ENCODE measurements around the gene ZNF385B. TPM values are rescaled to one million over a fixed set of nuclear protein-coding genes. Genes with fewer than 3 reads are reported as not detected.

ZNF385B gene
- total and polyA plus RNA-seq, 10 of the 15 experiments (the other 5 are each of a cell fraction or from before 2014, with no cell fraction given) = not detected

DNA sequence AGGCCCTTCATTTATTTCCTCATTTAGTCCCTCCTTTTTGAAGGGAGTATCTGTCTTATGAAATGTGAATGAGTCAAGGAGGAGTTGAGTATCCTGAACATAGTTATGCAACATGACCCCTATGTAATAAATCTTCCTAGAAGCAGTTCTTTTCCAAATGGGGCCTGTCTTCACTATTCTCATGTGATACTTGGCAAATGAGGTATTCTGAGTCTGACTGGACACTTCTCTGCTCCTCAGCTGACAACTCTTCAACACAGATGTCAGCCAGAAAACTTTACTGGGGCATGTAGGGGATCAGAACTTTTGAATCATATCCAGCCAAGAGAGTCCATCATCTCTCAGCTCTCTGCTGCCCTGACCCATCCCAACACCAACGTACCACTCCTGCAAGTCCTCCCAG, 291.6 kb downstream of the ZNF385B start (continued):
- TF ChIP-seq SRF (IDR thresholded peaks at IDR 0.05; ENCODE audit: low read depth in 2 of 2, low read length in 2 of 2) = no peak
- no peak for TF ChIP-seq NR2C1 (IDR thresholded peaks at IDR 0.05)
- no peak for TF ChIP-seq RCOR1 (conservative IDR thresholded peaks at IDR 0.05; ENCODE audit: low read depth, low read length)
- no peak for TF ChIP-seq EZH2 (IDR thresholded peaks at IDR 0.05; ENCODE audit: borderline replicate concordance, control insufficient read depth, low read depth, low read length)
- TF ChIP-seq IRF4 (IDR thresholded peaks at IDR 0.05; ENCODE audit: low read depth, low read length) = no peak
- TF ChIP-seq ASH2L (IDR thresholded peaks at IDR 0.05; ENCODE audit: borderline replicate concordance, low read depth) = no peak
- no peak for TF ChIP-seq STAT3 (IDR thresholded peaks at IDR 0.05; ENCODE audit: low read depth, low read length)
- TF ChIP-seq STAT1 (conservative IDR thresholded peaks at IDR 0.05) = no peak
- TF ChIP-seq MTA3 (IDR thresholded peaks at IDR 0.05; ENCODE audit: borderline replicate concordance, low read length) = no peak

DNA sequence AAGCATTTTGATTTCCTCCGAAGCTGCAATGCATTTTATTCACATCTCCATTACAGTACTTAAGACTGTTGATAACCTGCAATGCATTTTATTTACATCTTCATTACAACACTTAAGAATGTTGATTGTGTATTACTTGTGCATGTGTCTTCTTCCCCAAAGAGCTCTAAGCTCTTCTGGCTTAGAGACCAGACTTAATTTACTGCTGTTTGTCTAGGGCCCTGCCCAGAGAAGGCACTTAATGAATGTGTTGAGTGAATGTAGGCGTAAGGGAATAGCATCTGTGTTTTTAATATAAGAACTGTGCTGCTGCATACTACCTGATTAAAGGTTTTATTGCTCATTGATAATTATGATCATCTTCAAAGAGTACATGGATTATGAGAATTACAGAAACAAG, 295.6 kb downstream of the ZNF385B start:
- Histone ChIP-seq H4K20me1 (ENCODE audit: control insufficient read depth, insufficient read depth) (no peaks in the 10 kb centered on the region), H3K27me3 (replicated peaks in 1 of 2; ENCODE audit: control insufficient read depth in 2 of 2, insufficient read depth in 2 of 2, low read length in 1 of 2) (no peaks in the 10 kb centered on the region), H3K9me3 (replicated peaks; ENCODE audit: control insufficient read depth, insufficient read depth, low read length) (no peaks in the 10 kb centered on the region), H3K27ac (ENCODE audit: control insufficient read depth, insufficient read depth) (no peak overlapping the region), H3K79me2 (ENCODE audit: control insufficient read depth, insufficient read depth, low read length) (no peaks in the 10 kb centered on the region), H3K4me2 (ENCODE audit: control insufficient read depth, insufficient read depth) (no peak overlapping the region), H3K9ac (ENCODE audit: control insufficient read depth, insufficient read depth, low read length) (no peak overlapping the region), H3K4me1 (ENCODE audit: control insufficient read depth, insufficient read depth, low read length) (no peaks in the 10 kb centered on the region), H3K4me3 (no peak overlapping the region), H3K36me3 (ENCODE audit: control insufficient read depth in 2 of 2, insufficient read depth in 2 of 2, low read length in 1 of 2) (no peaks in the 10 kb centered on the region), H2AFZ (ENCODE audit: control insufficient read depth, low read depth, low read length) (no peak overlapping the region)
- RAD21 ChIA-PET (ENCODE audit: unreplicated experiment) = no interaction called here
- SMC1A ChIA-PET (ENCODE audit: uncharacterized antibody, unreplicated experiment) = interaction anchor here (0.8 kb wide), 1 partner anchor 804 kb away, joined by 5 read pairs; no protein-coding TSS in a partner anchor
- no peak for FAIRE-seq
- WGBS (ENCODE audit: insufficient coverage, insufficient replicate concordance, low lambda C conversion rate, missing lambda C conversion rate) = 13% methylated on average over 2 of the region's 2 CpGs
- intact Hi-C loops (cut with micrococcal nuclease; ENCODE audit: unreplicated experiment) (no loop called here), in situ Hi-C loops (cut with MboI) (no loop called here)
- no peak for DNase-seq (ENCODE audit: low read depth, low spot score)
- POLR2A ChIA-PET = no interaction called here
- no peak for ATAC-seq
- BruUV-seq (replicated peaks) = no TSS peak
- CTCF ChIA-PET = interaction anchor here (1.2 kb wide), 1 partner anchor 10 kb away, joined by 4 read pairs; no protein-coding TSS in a partner anchor
- no peak for TF ChIP-seq POU2F2 (IDR thresholded peaks at IDR 0.05; ENCODE audit: borderline replicate concordance, low read depth, low read length)
- TF ChIP-seq USF1 (IDR thresholded peaks at IDR 0.05; ENCODE audit: borderline replicate concordance, extremely low read length, insufficient read depth, low read depth, low read length) = no peak
- TF ChIP-seq ZNF622 (IDR thresholded peaks at IDR 0.05) = no peak
- TF ChIP-seq BHLHE40 (IDR thresholded peaks at IDR 0.05; ENCODE audit: borderline replicate concordance in 1 of 2, low read depth in 2 of 2, low read length in 1 of 2) = no peak
- no peak for TF ChIP-seq DPF2 (IDR thresholded peaks at IDR 0.05)
- no peak for TF ChIP-seq TARDBP (IDR thresholded peaks at IDR 0.05; ENCODE audit: borderline replicate concordance)
- TF ChIP-seq RUNX3 (IDR thresholded peaks at IDR 0.05; ENCODE audit: low read length) = no peak
- no peak for TF ChIP-seq IKZF2 (IDR thresholded peaks at IDR 0.05)
- TF ChIP-seq, protein P1, sequence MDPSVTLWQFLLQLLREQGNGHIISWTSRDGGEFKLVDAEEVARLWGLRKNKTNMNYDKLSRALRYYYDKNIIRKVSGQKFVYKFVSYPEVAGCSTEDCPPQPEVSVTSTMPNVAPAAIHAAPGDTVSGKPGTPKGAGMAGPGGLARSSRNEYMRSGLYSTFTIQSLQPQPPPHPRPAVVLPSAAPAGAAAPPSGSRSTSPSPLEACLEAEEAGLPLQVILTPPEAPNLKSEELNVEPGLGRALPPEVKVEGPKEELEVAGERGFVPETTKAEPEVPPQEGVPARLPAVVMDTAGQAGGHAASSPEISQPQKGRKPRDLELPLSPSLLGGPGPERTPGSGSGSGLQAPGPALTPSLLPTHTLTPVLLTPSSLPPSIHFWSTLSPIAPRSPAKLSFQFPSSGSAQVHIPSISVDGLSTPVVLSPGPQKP (IDR thresholded peaks at IDR 0.05; ENCODE audit: low read depth, low read length) = no peak
- no peak for TF ChIP-seq WRNIP1 (IDR thresholded peaks at IDR 0.05; ENCODE audit: borderline replicate concordance, low read depth, low read length)
- no peak for TF ChIP-seq RB1 (IDR thresholded peaks at IDR 0.05; ENCODE audit: borderline replicate concordance)
- no peak for TF ChIP-seq PKNOX1 (IDR thresholded peaks at IDR 0.05)
- TF ChIP-seq JUNB (IDR thresholded peaks at IDR 0.05) = no peak
- TF ChIP-seq ATF3 (IDR thresholded peaks at IDR 0.05; ENCODE audit: borderline replicate concordance, extremely low read depth, low read depth, low read length) = no peak
